Neuronal stem cell (in vitro differentiated cells): ENCODE measurements around the gene APOC1.
"Not testable (repeated sequence)": the region's sequence is repeated elsewhere in the genome, so short reads cannot be mapped to it uniquely, and the experiment has no call there.

Source experiments
- DNase-seq: peaks from one replicate; pipeline ENCODE4 v3.0.0-alpha.2; 2013; ENCODE audit warnings: low spot score
- H2AFZ ChIP-seq: one replicate; pipeline ENCODE4 v1.6.1; 2013; ENCODE audit warnings: mild to moderate bottlenecking, low read length, inconsistent platforms
- H2AK5ac ChIP-seq: 2 replicates; pipeline ENCODE4 v1.6.1; 2013; ENCODE audit warnings: low read depth, mild to moderate bottlenecking, inconsistent platforms, low read length, moderate library complexity, mixed read lengths
- H2BK120ac ChIP-seq: 2 replicates; pipeline ENCODE4 v1.6.1; 2013; ENCODE audit warnings: low read depth, mild to moderate bottlenecking, inconsistent platforms, low read length, moderate library complexity, mixed read lengths
- H2BK12ac ChIP-seq: one replicate; pipeline ENCODE4 v1.6.1; 2013; ENCODE audit warnings: low read length, inconsistent platforms
- H2BK15ac ChIP-seq: 2 replicates; pipeline ENCODE4 v1.6.1; 2013; ENCODE audit warnings: mild to moderate bottlenecking, low read length, inconsistent platforms, mixed read lengths
- H2BK5ac ChIP-seq: one replicate; pipeline ENCODE4 v1.6.1; 2013; ENCODE audit warnings: inconsistent platforms, mild to moderate bottlenecking, low read length, moderate library complexity
- H3K14ac ChIP-seq: one replicate; pipeline ENCODE4 v1.6.1; 2013; ENCODE audit warnings: low read length, inconsistent platforms
- H3K18ac ChIP-seq: 2 replicates; pipeline ENCODE4 v1.6.1; 2013; ENCODE audit warnings: low read length, inconsistent platforms
- H3K23ac ChIP-seq: 2 replicates; pipeline ENCODE4 v1.6.1; 2013; ENCODE audit warnings: low read depth, mild to moderate bottlenecking, mixed read lengths, low read length, inconsistent platforms; ENCODE audit not compliant: poor library complexity
- H3K27ac ChIP-seq: replicated peaks from 3 replicates; pipeline ENCODE4 v1.5.1; 2013; ENCODE audit warnings: low read length, inconsistent platforms
- H3K27me3 ChIP-seq, 3 experiments: 2 replicates each; pipeline ENCODE4 v1.6.1; 2013; ENCODE audit warnings: low read length in 3 of 3, mild to moderate bottlenecking in 2 of 3, inconsistent platforms in 1 of 3, low read depth in 1 of 3, mixed read lengths in 1 of 3, moderate library complexity in 1 of 3; ENCODE audit not compliant: control insufficient read depth in 3 of 3, insufficient read depth in 3 of 3
- H3K36me3 ChIP-seq, 2 donors: replicated peaks in 1 of 2; 2 replicates each; pipeline ENCODE4 v1.6.1; 2013; ENCODE audit warnings: low read length in 2 of 2; ENCODE audit not compliant: control insufficient read depth in 2 of 2, insufficient read depth in 2 of 2
- H3K4ac ChIP-seq: 2 replicates; pipeline ENCODE4 v1.6.1; 2013; ENCODE audit warnings: inconsistent platforms, mild to moderate bottlenecking, low read length, moderate library complexity
- H3K4me1 ChIP-seq, 2 donors: 1 replicate in 1 of 2; 2 replicates in 1 of 2; pipeline ENCODE4 v1.6.1; 2013; ENCODE audit warnings: low read length in 2 of 2, low read depth in 1 of 2; ENCODE audit not compliant: control insufficient read depth in 2 of 2, insufficient read depth in 1 of 2
- H3K4me2 ChIP-seq: one replicate; pipeline ENCODE4 v1.6.1; 2013; ENCODE audit warnings: mild to moderate bottlenecking, low read length, inconsistent platforms; ENCODE audit not compliant: insufficient read depth, poor library complexity, severe bottlenecking
- H3K4me3 ChIP-seq, 2 donors: 2 replicates each; pipeline ENCODE4 v1.5.1; 2013; ENCODE audit warnings: low read length in 2 of 2, mild to moderate bottlenecking in 2 of 2, inconsistent platforms in 1 of 2, moderate library complexity in 1 of 2
- H3K79me1 ChIP-seq: one replicate; pipeline ENCODE4 v1.6.1; 2013; ENCODE audit warnings: low read depth, mild to moderate bottlenecking, inconsistent platforms, low read length, moderate library complexity
- H3K9ac ChIP-seq: one replicate; pipeline ENCODE4 v1.6.1; 2013; ENCODE audit warnings: mild to moderate bottlenecking, low read depth, low read length, inconsistent platforms; ENCODE audit not compliant: poor library complexity
- H3K9me3 ChIP-seq, 2 donors: replicated peaks in 1 of 2; 2 replicates each; pipeline versions ENCODE3 to v1.6.1; 2013; ENCODE audit warnings: low read length in 2 of 2, mild to moderate bottlenecking in 2 of 2, inconsistent platforms in 1 of 2, low read depth in 1 of 2, mixed read lengths in 1 of 2, moderate library complexity in 1 of 2; ENCODE audit not compliant: control insufficient read depth in 2 of 2, insufficient read depth in 1 of 2
- H4K8ac ChIP-seq: one replicate; pipeline ENCODE4 v1.6.1; 2013; ENCODE audit warnings: low read depth, mild to moderate bottlenecking, inconsistent platforms, low read length, moderate library complexity
- H4K91ac ChIP-seq: one replicate; pipeline ENCODE4 v1.6.1; 2013; ENCODE audit warnings: low read length, low read depth, mild to moderate bottlenecking, inconsistent platforms; ENCODE audit not compliant: poor library complexity
- WGBS, 2 donors: extraction: QIAGEN DNeasy Blood & Tissue Kit; methylation state at CpG; one replicate each; pipeline ENCODE4 v1.1.7; 2013; ENCODE audit warnings: missing lambda C conversion rate in 2 of 2, mixed read lengths in 1 of 2; ENCODE audit not compliant: insufficient read length in 2 of 2, insufficient replicate concordance in 1 of 2; ENCODE audit errors: extremely low coverage in 2 of 2; 5-methylcytosine and 5-hydroxymethylcytosine counted together

The APOC1 gene

DNA sequence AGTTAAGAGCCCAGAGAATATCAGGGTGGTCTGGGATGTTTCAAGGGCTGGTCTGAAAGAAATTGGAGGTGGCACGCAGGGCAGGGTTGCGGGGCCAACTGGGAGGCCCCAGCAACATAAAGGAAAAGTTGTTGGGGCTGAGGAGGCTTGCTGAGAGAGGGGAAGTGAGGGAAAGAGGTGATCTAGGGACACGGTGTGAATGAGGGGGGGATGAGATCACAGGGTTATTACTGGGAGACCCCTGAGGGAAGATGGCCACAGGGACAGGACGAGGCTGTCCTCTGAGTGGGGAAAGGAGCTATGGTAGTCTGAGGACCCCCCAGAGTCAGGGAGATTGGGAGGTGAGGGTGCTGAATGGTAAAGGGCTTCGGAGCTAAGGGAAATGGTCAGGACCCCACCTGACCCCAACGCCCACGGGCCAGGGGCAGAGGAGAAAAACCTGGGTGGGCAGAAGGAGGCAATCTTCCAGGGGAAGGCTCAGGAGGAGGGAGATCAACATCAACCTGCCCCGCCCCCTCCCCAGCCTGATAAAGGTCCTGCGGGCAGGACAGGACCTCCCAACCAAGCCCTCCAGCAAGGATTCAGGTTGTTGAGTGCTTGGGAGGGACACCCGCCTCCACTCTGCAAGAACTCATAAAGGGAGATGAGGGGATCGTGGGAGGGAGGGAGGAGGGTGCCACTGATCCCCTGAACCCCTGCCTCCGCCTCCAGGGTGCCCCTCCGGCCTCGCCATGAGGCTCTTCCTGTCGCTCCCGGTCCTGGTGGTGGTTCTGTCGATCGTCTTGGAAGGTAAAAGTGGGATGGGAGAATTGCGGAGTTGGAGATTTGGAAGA, 12.1 kb downstream of the APOC1 start:
- peak overlapping the region; percentile 78 for H3K18ac ChIP-seq
- not testable (repeated sequence) for H3K4me1 ChIP-seq, H4K91ac ChIP-seq, H2BK15ac ChIP-seq, H3K27me3 ChIP-seq, H3K27ac ChIP-seq, H3K4me3 ChIP-seq, H4K8ac ChIP-seq, H2BK120ac ChIP-seq, H2BK12ac ChIP-seq, H3K14ac ChIP-seq, H2AK5ac ChIP-seq, H3K4me2 ChIP-seq, DNase-seq, H3K9ac ChIP-seq, H3K36me3 ChIP-seq, H2BK5ac ChIP-seq, H3K4ac ChIP-seq, H3K23ac ChIP-seq, H3K9me3 ChIP-seq, H3K79me1 ChIP-seq
- peak overlapping the region; percentile 80 for H2AFZ ChIP-seq
- WGBS, 2 donors: no CpG with 5 or more reads among the region's 19 CpGs

DNA sequence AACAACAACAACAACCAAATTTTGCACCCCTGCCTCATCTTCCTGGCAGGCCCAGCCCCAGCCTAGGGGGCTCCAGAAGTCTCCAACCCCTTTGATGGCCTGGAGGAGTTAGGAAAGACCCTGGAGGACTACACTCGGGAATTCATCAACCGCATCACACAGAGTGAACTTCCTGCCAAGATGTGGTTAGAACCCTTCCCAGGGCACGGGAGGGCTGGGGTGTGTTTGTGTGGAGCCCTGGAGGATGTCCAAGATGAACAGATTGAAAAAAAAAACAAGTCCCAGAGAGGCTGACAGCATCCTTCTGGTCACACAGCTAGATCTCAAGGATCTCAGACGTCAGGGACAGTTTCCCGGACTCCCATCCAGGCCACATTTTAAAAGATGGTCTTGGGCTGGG, 13.3 kb downstream of the APOC1 start:
- Histone ChIP-seq H3K27me3 (no peaks in the 10 kb centered on the region), H3K36me3 (no peaks in the 10 kb centered on the region), H2BK5ac (no peak overlapping the region), H3K4me2 (no peak overlapping the region), H4K91ac (no peak overlapping the region), H2AFZ (peak overlapping the region; percentile 80), H2AK5ac (no peak overlapping the region), H3K4ac (no peak overlapping the region), H3K9ac (no peak overlapping the region), H4K8ac (no peak overlapping the region), H3K4me1 (peaks cover 2% of the 10 kb centered on the region in 2 donors), H2BK12ac (no peak overlapping the region), H3K14ac (no peak overlapping the region), H3K18ac (no peak overlapping the region), H3K4me3 (no peak overlapping the region), H2BK15ac (no peak overlapping the region), H3K23ac (no peak overlapping the region), H3K9me3 (no peaks in the 10 kb centered on the region), H3K79me1 (peaks cover 2% of the 10 kb centered on the region), H3K27ac (no peak overlapping the region), H2BK120ac (no peak overlapping the region)
- DNase-seq: no peak
- WGBS, 2 donors: no CpG with 5 or more reads among the region's 5 CpGs

DNA sequence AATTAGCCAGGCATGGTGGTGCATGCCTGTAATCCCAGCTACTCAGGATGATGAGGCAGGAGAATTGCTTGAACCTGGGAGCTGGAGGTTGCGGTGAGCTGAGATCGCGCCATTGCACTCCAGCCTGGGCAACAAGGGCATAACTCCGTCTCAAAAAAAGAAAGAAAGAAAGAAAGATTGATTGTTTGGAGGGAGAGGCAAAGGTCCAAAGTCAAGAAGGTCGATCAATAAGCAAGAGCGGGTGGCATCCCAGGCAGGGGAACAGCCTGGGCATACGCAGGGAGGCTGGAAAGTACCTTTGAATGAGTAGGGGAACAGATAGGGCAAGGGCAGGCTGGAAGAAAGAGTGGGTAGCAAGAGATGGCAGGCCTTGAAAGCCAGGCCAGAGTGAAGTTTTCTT, 15.7 kb downstream of the APOC1 start:
- no peaks in the 10 kb centered on the region for H3K9me3 ChIP-seq
- H3K18ac ChIP-seq: peak overlapping the region; percentile 64
- H2AK5ac ChIP-seq: peak overlapping the region; percentile 81
- H4K91ac ChIP-seq: no peak overlapping the region
- H3K9ac ChIP-seq: no peak overlapping the region
- no peak overlapping the region for H3K27ac ChIP-seq
- H2AFZ ChIP-seq: no peak overlapping the region
- no CpG with 5 or more reads among the region's 7 CpGs for WGBS, 2 donors
- H3K4me2 ChIP-seq: no peak overlapping the region
- H3K27me3 ChIP-seq: no peaks in the 10 kb centered on the region
- H3K36me3 ChIP-seq: no peaks in the 10 kb centered on the region
- H2BK12ac ChIP-seq: no peak overlapping the region
- no peak overlapping the region for H2BK5ac ChIP-seq
- no peak overlapping the region for H2BK120ac ChIP-seq
- no peak overlapping the region for H4K8ac ChIP-seq
- H3K4me3 ChIP-seq: no peak overlapping the region
- no peak overlapping the region for H3K4ac ChIP-seq
- no peak overlapping the region for H2BK15ac ChIP-seq
- H3K4me1 ChIP-seq: peaks cover 0 to 2% of the 10 kb centered on the region in 2 donors
- H3K79me1 ChIP-seq: no peaks in the 10 kb centered on the region
- no peak overlapping the region for H3K14ac ChIP-seq
- no peak for DNase-seq
- no peak overlapping the region for H3K23ac ChIP-seq

DNA sequence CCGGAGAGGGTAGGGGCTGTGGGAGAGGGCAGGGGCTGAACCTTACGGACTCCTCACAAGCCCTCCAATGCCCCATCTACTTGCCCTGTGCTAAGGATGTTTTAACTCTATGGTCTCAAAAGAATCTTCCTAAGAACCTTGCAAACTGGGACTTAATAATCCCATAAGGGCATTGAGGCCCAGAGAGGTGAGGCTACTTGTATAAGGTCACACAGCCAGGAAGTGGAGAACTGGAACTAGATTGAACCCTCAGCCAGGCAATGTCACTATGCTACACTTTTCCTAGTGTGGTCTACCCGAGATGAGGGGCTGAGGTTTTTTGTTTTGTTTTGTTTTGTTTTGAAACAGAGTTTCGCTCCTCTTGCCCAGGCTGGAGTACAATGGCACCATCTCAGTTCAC, 17.1 kb downstream of the APOC1 start:
- WGBS, 2 donors: no CpG with 5 or more reads among the region's 4 CpGs
- no peak overlapping the region for H2BK120ac ChIP-seq

More for the DNA sequence above, 17.1 kb downstream of the APOC1 start:
- Histone ChIP-seq H3K79me1 (no peaks in the 10 kb centered on the region), H4K8ac (no peak overlapping the region), H2BK12ac (no peak overlapping the region), H2BK5ac (no peak overlapping the region), H3K36me3 (no peaks in the 10 kb centered on the region), H3K4me2 (no peak overlapping the region), H3K18ac (no peak overlapping the region), H3K4me3 (no peak overlapping the region), H2AFZ (no peak overlapping the region), H3K27ac (no peak overlapping the region), H4K91ac (no peak overlapping the region), H2AK5ac (no peak overlapping the region), H3K23ac (no peak overlapping the region), H3K9ac (no peak overlapping the region), H3K9me3 (no peaks in the 10 kb centered on the region), H3K27me3 (no peaks in the 10 kb centered on the region), H3K4ac (no peak overlapping the region), H3K4me1 (peaks cover 0 to 4% of the 10 kb centered on the region in 2 donors), H3K14ac (no peak overlapping the region), H2BK15ac (no peak overlapping the region)
- DNase-seq: no peak
